T47D (cell line): Measurements from ENCODE around the gene ADARB1.

Source experiments
- DNase-seq, 2 experiments: peaks; one replicate each; pipeline versions ENCODE4 v3.0.0 to v3.0.0-alpha.2; 2011 to 2012; ENCODE audit warnings: low read depth in 1 of 2, low spot score in 1 of 2
- JUND ChIP-seq: IDR thresholded peaks from 2 replicates; pipeline ENCODE4 v1.6.1; 2012; ENCODE audit warnings: low read depth
- in situ Hi-C: cut with HindIII; loops from 2 replicates; pipeline ENCODE4 v1.10.0; 2016; ENCODE audit warnings: low sequenced_read_pairs, low pct_unique_long_range_greater_than_20kb

The ADARB1 gene

DNA sequence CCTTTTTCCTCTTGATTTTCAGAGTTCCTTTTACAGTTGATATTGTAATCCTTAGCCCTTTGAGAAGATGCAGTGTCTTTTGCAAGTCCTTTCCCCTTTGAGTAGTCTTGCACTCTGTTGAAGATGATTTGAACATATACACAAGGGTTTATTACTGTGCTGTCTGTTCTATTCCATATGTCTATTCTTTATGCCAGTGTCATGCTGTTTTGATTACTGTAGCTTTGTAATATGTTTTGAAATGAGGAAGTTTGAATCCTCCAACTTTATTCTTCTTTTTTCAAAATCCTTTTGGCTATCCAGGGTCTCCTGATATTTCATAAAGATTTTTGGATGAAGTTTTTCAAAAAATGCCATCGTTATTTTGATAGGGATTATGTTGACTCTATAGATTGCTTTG lies 112.3 kb downstream of the ADARB1 start:
- no peak for TF ChIP-seq JUND
- DNase-seq, result no peak
- in situ Hi-C loops, result no loop called here

DNA sequence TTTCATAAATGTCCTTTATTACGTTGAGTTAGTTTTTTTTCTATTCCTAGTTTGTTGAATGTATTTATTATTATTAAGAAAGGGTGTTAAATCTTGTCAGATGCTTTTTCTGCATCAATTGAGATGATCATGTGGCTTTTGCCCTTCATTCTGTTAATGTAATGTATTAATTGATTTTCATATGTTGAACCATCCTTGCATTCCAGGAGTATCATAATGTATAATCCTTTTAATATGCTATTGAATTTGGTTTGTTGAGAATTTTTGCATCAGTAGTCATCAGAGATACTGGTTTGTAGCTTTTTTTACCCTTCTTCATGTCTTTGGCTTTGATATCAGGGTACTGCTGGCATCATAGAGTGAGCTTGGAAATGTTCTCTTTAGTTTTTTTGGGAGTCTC lies 113.3 kb downstream of the ADARB1 start:
- TF ChIP-seq JUND, result no peak
- no peak for DNase-seq
- in situ Hi-C loops, result no loop called here

DNA sequence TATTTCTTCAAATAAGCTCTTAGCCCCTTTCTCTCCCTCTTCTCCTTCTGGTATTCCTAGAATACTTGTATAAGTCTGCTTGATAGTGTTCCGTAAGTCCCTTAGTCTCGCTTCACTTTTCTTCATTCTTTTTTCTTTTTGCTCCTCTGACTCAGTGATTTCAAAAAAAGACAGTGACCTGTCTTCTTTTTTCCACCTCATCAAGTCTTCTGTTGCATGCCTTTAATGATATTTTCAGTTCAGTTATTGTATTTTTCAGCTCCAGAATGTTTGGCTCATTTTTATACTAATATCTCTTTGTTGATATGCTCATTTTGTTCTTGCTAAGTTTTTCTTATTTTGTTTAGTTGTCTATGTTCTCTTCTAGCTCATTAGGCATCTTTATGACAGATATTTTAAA lies 115.6 kb downstream of the ADARB1 start:
- in situ Hi-C loops, result no loop called here
- no peak for DNase-seq
- no peak for TF ChIP-seq JUND

DNA sequence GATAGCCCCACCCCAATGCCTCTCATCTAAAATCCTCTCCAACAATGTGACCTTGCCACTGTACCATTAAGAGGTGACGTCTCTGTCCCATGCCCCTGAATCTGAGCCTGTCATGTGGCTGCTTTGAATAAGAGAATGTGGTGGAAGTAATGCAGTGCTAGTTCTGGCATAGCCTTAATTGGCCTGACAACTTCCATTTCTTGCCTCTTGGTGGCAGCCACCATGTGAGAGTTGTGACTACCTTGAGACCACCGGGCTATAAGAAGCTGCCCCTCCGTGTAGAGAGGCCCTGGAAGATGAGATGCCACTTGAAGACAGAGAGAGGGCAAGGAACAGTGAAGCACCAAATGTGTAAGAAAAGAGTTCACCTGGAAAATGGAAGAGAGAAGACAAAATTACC lies 118.0 kb downstream of the ADARB1 start:
- no peak for TF ChIP-seq JUND
- DNase-seq, result no peak
- in situ Hi-C loops, result no loop called here

DNA sequence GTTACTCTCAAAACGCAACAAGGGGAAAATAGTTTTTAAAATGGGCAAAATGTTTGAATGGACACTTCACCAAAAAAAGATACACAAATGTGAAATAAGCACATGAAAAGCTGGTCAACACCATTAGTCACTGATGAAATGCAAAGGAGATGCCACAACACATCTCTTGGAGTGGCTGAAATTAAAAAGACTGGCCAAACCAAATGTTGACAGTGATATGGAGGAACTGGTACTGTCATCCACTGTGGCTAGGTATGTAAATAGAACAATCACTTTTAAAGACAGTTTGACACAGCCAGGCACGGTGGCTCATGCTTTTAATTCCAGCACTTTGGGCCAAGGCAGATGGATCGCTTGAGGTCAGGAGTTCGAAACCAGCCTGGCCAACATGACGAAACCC lies 122.2 kb downstream of the ADARB1 start:
- DNase-seq, result no peak
- no peak for TF ChIP-seq JUND
- in situ Hi-C loops, result no loop called here

DNA sequence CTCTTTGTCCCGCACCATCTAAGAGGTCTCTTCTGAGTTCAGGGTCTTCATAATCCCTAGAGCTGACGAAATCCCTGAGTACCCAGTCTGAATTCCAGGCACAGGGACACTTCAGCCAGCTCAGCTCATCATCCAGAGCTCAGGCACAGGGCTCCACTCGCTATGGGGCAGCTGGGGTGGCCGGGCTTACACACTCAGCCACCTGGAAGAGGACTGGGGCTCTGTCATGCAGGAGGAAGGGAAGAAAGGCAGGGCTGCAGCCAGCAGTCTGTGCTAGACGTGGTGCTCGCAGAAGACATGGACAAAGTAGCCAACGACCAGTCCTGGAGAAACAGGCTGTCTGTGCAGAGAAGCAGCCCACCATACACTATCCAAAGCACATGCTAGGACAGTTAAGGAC lies 124.8 kb downstream of the ADARB1 start:
- no peak for DNase-seq
- TF ChIP-seq JUND, result no peak
- in situ Hi-C loops, result no loop called here

DNA sequence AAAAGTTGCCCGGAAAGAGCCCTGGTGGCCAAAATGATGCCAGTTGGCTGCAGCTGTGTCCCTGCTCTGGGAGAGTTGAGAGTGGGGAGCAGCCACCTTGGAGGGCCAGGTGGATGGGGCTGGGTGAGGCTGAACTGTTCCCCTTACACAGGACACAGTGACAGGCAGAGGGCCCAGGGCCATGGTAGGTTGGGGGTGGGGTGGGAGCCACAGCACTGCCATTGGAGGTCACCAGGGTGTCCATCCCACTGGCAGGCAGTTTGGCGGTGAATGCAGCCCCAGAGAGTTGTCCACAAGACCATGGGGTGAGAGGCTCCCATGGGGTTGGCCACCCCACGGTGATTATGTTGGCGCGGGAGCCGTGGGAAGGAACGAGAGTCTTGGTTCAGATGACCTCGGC lies 125.7 kb downstream of the ADARB1 start:
- TF ChIP-seq JUND, result no peak
- in situ Hi-C loops, result no loop called here
- DNase-seq, result no peak

DNA sequence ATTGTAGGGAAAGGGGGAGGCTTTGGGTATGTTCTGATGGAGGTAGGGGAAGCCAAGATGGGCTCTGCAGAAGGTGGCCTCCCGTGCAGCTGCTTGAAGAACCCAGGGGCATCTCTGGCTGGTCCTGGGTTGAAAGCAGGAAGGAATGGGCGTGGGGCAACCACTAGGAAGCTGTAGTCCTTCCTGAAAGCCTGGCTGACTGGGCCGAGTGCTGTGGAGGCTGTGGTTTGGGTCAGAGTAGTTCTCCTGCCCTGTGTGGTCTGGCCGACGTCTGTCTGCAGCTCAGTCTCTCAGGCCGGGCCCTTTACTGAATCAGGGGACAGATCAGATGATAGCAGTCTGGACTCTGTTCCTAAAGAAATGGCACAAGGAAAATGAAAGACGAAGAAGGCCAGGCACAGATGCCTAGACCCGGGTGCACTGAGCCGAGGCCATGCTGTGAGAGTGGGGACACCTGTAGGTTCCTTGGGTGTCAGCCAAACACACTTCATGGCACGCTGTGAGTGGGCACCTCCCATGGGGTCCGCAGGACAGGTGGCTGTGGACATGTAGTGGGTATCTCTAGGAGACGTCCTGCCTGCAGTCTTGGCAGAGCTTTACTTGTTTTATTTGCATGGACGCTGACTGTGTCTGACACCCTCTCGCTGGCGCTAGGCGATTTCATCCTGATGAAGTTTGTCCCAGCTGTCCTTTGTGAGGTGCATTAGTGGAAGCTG lies 126.4 kb downstream of the ADARB1 start:
- TF ChIP-seq JUND, result no peak
- in situ Hi-C loops, result no loop called here
- DNase-seq, result no peak

DNA sequence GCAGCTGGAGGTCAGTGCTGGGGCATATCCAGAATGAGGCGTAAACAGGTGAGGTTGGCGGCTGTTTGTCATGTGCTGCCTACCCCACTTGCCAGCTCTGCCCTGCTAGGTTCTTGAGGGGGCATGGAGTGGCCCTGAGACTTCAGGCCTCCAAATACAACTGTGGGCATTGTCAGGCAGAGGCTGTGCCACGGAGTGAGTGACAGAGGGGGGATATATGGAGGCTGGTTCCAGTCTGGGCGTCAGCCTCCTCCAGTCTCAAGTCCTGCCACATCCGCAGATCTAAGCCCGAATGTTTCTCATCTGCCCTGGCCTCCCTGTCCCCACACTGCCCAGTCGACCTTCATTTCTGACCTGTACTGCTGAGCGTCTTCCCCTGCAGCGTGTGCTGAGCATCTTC lies 128.0 kb downstream of the ADARB1 start:
- TF ChIP-seq JUND, result no peak
- in situ Hi-C loops, result no loop called here
- DNase-seq, result no peak

DNA sequence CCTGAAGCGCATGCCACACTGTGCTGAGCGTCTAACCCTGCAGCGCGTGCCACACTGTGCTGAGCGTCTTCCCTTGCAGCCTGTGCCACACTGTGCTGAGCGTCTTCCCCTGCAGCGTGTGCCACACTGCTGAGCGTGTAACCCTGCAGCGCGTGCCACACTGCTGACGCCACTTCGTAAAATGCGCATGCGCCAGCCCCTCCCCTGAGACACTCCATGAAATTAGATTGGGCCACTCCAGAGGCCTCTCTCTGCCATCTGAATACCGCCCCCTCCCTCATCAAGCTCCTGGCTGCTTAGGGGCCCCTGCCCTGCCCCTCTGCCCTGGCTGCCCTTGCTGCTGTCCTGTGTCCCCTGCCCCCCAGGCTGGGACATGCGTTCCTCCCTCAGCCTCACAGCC lies 128.5 kb downstream of the ADARB1 start:
- in situ Hi-C loops, result no loop called here
- no peak for TF ChIP-seq JUND
- DNase-seq, result no peak

DNA sequence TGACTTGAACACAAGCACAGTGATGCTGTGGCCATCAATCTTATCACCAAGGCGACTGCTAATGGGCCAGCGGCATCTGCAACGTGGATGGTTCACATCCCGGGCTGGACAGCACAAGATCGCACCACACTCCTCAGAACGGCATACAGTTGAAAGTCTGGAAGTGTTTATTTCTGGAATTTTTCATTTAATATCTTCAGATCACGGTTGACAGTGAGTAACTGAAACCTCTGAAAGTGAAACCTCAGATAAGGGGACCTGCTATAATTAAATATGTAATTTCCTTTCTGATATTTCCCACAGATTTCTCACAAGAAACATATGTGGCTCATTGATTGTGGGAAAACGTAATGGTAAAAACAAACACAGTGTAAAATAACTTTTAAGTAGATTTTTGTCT lies 129.6 kb downstream of the ADARB1 start:
- TF ChIP-seq JUND, result no peak
- no peak for DNase-seq
- in situ Hi-C loops, result no loop called here

DNA sequence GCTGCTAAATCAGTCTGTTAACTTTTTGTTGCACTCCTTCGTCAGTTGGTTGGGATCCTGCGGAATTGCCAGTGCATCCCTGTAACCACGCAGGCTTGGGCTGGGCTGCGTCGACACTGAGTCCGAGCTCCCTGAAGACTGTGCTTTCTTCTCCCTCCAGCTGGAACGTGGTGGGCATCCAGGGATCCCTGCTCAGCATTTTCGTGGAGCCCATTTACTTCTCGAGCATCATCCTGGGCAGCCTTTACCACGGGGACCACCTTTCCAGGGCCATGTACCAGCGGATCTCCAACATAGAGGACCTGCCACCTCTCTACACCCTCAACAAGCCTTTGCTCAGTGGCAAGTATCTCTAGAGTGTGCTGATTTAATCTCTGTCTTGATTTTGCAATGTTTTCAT lies 130.0 kb downstream of the ADARB1 start:
- no peak for DNase-seq
- TF ChIP-seq JUND, result no peak
- in situ Hi-C loops, result no loop called here

DNA sequence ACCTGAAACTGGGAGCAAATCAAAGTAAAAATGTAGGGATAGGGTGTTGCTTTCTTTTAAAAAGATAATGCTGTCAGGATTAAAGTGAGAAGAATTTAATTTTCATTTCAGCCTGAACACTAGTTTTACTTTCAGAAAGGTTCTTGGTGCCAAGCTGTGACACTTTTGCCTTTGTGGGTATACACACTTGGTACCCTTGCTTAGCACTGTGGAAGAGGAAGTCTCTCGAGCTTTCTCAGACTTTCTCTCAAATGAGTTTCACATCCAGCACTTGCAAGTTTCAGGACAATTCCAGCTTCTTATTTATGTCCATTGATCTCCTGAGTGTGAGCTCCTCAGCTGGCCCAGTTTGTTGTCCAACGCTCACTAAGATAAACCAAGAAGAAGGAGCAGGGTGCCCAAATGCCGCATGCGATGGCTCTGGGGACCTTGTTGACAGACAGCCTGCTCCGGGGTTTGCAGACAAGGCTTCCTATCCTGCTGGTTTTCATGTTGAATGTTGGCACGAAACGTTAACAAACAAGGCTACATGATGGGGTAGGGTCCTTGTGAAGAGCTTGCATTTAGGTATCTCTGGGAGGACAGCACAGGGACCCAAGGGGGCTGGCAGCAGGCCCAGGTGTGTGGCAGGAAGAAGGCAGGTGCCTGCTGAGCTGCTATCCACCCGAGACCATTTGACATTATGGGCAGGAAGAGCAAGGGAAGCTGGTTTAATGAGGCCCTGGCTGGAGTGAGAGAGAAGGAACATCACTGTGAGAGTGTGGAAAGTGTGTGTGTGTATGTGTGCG lies 133.7 kb downstream of the ADARB1 start:
- no peak for DNase-seq
- TF ChIP-seq JUND, result no peak
- in situ Hi-C loops, result no loop called here

DNA sequence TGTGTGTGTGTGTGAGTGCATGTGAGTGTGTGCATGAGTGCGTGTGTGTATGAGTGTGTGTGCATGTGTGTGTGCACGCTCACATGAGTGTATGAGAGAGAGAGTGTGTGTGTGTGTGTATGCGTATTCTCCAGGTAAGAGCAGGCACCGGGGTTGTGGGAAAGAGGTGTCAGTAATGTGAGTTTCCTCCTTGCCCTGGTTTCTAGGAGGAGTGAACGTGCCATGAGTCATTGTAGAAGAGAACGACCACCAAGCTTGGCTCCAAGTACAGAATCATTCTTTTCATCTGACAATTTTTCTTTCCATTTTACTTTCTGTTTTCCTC lies 134.2 kb downstream of the ADARB1 start:
- DNase-seq, result no peak
- in situ Hi-C loops, result no loop called here
- TF ChIP-seq JUND, result no peak
